Testis (tissue), 3 donors: ENCODE results near the gene UBAP1. TPM values are rescaled to one million over a fixed set of nuclear protein-coding genes. Genes with fewer than 3 reads are reported as not detected.
"Not testable (repeated sequence)": the region's sequence is repeated elsewhere in the genome, so short reads cannot be mapped to it uniquely, and the experiment has no call there.

ENCODE experiments used
- DNase-seq: peaks from one replicate; pipeline ENCODE4 v3.0.0-alpha.2; 2019
- H3K27ac ChIP-seq, 2 donors: fragments of 200-600 bp; sonication (generic); one replicate each; pipeline ENCODE4 v1.5.1; 2019
- H3K27me3 ChIP-seq: fragments of 200-600 bp; sonication (generic); one replicate; pipeline ENCODE4 v1.5.1; 2019
- H3K36me3 ChIP-seq: fragments of 200-600 bp; sonication (generic); one replicate; pipeline ENCODE4 v1.5.1; 2017; ENCODE audit warnings: low read depth; ENCODE audit errors: missing control alignments
- H3K4me1 ChIP-seq: fragments of 200-600 bp; sonication (generic); one replicate; pipeline ENCODE4 v1.5.1; 2019
- H3K4me3 ChIP-seq, 2 donors: fragments of 200-600 bp; sonication (generic); one replicate each; pipeline ENCODE4 v1.5.1; 2017 to 2019
- H3K9me3 ChIP-seq: fragments of 200-600 bp; sonication (generic); one replicate; pipeline ENCODE4 v1.5.1; 2017
- CTCF ChIP-seq, 3 experiments: fragments of 450-650 bp in 2 of 3; fragments of 200-600 bp in 1 of 3; sonication (generic) in 1 of 3; IDR thresholded peaks; one replicate each; pipeline ENCODE4 v1.5.1; 2016 to 2019; ENCODE audit warnings: antibody characterized with exemption in 3 of 3, mild to moderate bottlenecking in 2 of 3, moderate library complexity in 1 of 3
- POLR2A ChIP-seq: fragments of 450-650 bp; IDR thresholded peaks from one replicate; pipeline ENCODE4 v1.6.1; 2017; ENCODE audit warnings: antibody characterized with exemption, mild to moderate bottlenecking, moderate library complexity
- WGBS, 2 donors: methylation state at CpG; one replicate each; pipeline ENCODE4 v1.1.5; 2018; 5-methylcytosine and 5-hydroxymethylcytosine counted together
- intact Hi-C: fragments of 100-400 bp; cut with DNase I; formaldehyde crosslinking; loops from one replicate; pipeline ENCODE4 v1.15.1; 2023; ENCODE audit warnings: low total_unique reads
- polyA plus RNA-seq: library from polyadenylated mRNA; stranded (reverse); fragments of 350-450 nt; fragmentation: Illumina TruSeq; extraction: RNeasy Lipid Tissue Mini Kit (QIAGEN cat#74804); gene quantifications from one replicate; pipeline ENCODE4 v1.2.3, GENCODE V29; 2014; ENCODE audit warnings: low read depth, low replicate concordance; ENCODE audit not compliant: insufficient read depth
- total RNA-seq, 2 donors: library from RNA; depleted of rRNA; stranded (reverse); fragments of >200 nt; gene quantifications; one replicate each; pipeline ENCODE4 v1.2.3, GENCODE V29; 2016

The UBAP1 gene
- total and polyA plus RNA-seq, 3 donors from 2014 or later: 65.1 to 127 (median 81.9) TPM

GRCh38 chr9:34220218-34220617, 41.4 kb downstream of the UBAP1 start:
- intact Hi-C loops: no loop called here

GRCh38 chr9:34224349-34224748, 45.5 kb downstream of the UBAP1 start:
- peak overlapping the region; percentile 85 to 93 for H3K27ac ChIP-seq
- H3K9me3 ChIP-seq: no peaks in the 10 kb centered on the region
- intact Hi-C loops: no loop called here
- H3K4me1 ChIP-seq: peaks cover 55% of the 10 kb centered on the region
- DNase-seq: no peak
- H3K27me3 ChIP-seq: no peaks in the 10 kb centered on the region
- no peaks in the 10 kb centered on the region for H3K36me3 ChIP-seq
- TF ChIP-seq CTCF (IDR thresholded peaks at IDR 0.05) (no peak), POLR2A (no peak)
- H3K4me3 ChIP-seq: no peak overlapping the region
- 89 to 94% methylated on average over 12 of the region's 12 CpGs for WGBS, 2 donors

More at GRCh38 chr9:34220218-34220617, 41.4 kb downstream of the UBAP1 start:
- peaks cover 46% of the 10 kb centered on the region for H3K4me1 ChIP-seq
- H3K4me3 ChIP-seq: no peak overlapping the region
- TF ChIP-seq CTCF (IDR thresholded peaks at IDR 0.05) (no peak), POLR2A (no peak)
- WGBS, 2 donors: 93% methylated on average over 8 of the region's 8 CpGs
- H3K27me3 ChIP-seq: no peaks in the 10 kb centered on the region
- H3K27ac ChIP-seq: peak overlapping the region; percentile 85 to 93
- H3K36me3 ChIP-seq: no peaks in the 10 kb centered on the region
- H3K9me3 ChIP-seq: no peaks in the 10 kb centered on the region
- no peak for DNase-seq

DNA sequence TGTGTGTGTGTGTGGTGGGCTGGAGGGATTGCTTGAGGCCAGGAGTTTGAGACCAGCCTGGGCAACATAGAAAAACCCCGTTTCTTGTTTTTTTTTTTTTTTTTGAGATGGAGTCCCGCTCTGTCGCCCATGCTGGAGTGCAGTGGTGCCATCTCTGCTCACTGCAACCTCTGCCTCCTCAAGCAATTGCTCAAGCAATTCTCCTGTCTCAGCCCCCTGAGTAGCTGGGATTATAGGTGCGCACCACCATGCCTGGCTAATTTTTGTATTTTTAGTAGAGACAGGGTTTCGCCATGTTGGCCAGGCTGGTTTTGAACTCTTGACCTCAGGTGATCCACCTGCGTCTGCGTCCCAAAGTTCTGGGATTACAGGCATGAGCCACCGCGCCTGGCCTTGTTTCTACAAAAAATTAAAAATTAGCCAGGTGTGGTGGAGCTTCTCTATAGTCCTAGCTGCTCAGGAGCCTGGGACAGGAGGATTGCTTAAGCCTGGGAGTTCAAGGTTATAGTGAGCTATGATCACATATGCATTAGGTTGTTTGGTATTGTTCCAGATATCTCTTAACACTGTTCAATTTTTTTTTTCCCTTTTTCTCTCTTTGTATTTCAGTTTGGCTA, 47.4 kb downstream of the UBAP1 start:
- H3K9me3 ChIP-seq, intact Hi-C loops: not testable (repeated sequence)
- WGBS, 2 donors: 90 to 98% methylated on average over 9 of the region's 9 CpGs

DNA sequence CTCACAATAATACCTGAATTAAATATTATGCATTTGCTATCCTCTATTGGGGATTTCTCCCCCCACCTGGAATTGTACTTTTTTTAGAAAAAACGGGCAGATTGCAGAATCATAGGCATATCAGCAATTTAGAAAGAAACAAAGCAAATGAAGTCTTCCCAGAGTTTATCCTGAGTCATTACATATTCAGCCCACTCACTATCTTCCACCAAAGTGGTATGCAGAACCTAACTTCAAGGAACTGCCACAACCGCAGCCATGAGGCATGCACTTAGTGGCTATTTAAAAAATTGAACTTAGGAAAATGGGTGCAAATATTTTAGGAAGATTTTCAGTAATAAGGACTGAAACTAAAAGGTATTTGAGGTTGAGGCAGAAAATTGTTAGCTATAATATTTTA, 48.6 kb downstream of the UBAP1 start:
- intact Hi-C loops: no loop called here
- Histone ChIP-seq H3K9me3 (no peaks in the 10 kb centered on the region), H3K27me3 (no peaks in the 10 kb centered on the region), H3K4me1 (peaks cover 43% of the 10 kb centered on the region), H3K36me3 (no peaks in the 10 kb centered on the region), H3K27ac (no peak overlapping the region), H3K4me3 (no peak overlapping the region)
- TF ChIP-seq POLR2A (no peak), CTCF (IDR thresholded peaks at IDR 0.05) (no peak)
- 76% methylated on average over 2 of the region's 2 CpGs for WGBS, 2 donors
- no peak for DNase-seq

More for the DNA sequence above, 47.4 kb downstream of the UBAP1 start:
- H3K4me1 ChIP-seq: peaks cover 55% of the 10 kb centered on the region
- not testable (repeated sequence) for DNase-seq, H3K27me3 ChIP-seq, H3K27ac ChIP-seq, H3K4me3 ChIP-seq, H3K36me3 ChIP-seq

- no peak overlapping the region for H3K4me3 ChIP-seq
- H3K4me1 ChIP-seq: peaks cover 21% of the 10 kb centered on the region
- no peaks in the 10 kb centered on the region for H3K9me3 ChIP-seq
- H3K27ac ChIP-seq: peak overlapping the region in 1 of 2 donors; percentile 68
- no peaks in the 10 kb centered on the region for H3K27me3 ChIP-seq
- H3K36me3 ChIP-seq: no peaks in the 10 kb centered on the region
- intact Hi-C loops: no loop called here
- peak; percentile 70 for DNase-seq
- TF ChIP-seq CTCF (IDR thresholded peaks at IDR 0.05) (no peak), POLR2A (no peak)
- WGBS, 2 donors: 61 to 76% methylated on average over 4 of the region's 4 CpGs
These were observed 51.7 kb downstream of the UBAP1 start for GRCh38 chr9:34230556-34230955.
